NOMO-1 treated with DMSO at 0.1 percent for 48 hours (cell line): ENCODE data around the gene TMEM258.

Source experiments
- DNase-seq: peaks from one replicate; lab custom pipeline; 2025; ENCODE audit not compliant: unreplicated experiment; lab: John Stamatoyannopoulos, UW

Gene TMEM258

GRCh38 chr11:61777234-61778090 is 14.9 kb downstream of the TMEM258 start:
- DNase-seq: no peak

DNA sequence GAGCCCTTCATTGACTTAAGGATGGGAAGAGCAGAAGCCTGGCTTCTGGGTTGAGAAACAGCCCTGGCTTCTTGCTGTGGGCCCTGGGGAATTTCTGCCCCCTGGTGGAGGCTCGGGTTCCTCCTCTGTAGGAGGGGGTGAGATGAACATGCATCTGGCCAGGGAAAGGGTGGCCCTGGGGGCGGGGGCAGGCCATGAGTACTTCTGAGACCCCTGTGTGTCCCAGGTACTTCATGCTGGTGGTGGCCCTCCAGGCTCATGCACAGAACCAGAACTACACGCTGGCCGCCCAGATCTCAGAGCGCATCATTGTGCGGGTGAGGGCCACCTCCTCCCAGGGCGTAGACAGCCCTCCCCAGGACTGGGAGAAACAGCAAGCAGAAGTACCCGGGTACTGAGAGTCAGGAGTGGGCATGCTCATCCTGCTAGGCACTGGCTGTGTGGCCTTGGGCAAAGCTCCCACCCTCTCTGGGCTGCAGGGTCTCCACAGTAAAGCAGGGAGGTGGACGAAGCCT is 15.8 kb downstream of the TMEM258 start:
- peak; percentile 48 for DNase-seq

DNA sequence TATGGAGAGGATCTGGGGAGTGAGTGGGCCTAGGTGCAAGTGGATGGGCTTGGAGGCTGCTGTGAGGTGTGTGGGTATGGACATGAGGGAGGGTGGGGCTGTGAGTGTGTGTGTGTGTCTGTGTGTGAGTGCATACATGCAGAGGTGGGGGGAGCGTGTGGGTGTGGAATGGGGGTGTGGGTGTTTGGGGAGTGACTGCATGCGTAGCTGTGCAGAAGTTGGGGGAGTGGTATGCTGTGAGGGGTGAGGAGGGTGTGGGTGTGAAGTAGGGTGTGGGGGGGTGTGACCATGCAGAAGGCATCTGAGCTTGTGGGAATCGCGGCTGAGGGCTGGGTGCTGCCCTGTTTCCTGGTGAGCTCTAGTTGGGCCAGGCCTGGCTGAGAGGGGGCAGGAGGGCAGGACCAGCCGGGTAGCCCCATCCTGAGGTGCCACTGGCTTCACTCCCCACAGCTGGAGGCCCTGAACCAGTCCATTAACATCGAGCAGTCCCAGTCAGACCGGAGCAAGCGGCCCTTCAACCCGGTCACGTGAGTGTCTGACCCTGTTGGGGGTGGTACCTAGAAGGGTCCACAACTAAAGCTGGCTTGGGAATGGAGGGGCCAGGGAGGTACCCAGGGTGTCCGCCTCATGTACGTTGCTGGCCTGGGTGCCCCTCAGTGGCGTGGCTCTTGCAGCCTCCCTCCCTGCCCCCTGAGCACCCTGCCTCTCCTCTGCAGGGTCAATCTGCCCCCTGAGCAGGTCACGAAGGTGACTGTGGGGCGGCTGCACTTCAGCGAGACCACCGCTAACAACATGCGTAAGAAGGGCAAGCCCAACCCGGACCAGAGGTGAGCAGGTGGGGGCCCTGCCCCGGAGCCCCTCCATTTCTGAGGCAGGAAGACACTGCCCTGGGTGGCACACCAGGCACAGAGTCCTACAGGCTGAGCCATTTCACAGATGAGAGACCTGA is 16.5 kb downstream of the TMEM258 start:
- no peak for DNase-seq

DNA sequence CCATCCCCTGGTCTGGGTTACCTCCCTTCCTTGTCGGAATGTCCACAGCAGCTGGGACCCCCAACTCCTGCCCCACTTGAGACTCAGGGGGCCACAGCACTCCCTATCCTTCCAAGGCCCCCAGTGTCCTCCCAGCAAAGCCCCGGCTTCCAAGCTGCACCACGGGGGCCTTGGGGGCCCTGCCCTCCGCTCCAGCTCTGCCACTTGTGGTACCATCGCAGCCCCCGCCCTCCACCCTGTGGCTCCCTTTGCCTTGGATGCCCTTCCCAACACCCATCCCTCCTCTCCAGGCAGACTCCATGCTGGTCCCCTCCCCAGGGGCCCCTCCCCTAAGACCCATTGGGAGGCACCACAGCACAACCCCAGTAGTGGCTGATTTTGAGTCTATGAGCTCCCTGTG is 17.3 kb downstream of the TMEM258 start:
- no peak for DNase-seq

DNA sequence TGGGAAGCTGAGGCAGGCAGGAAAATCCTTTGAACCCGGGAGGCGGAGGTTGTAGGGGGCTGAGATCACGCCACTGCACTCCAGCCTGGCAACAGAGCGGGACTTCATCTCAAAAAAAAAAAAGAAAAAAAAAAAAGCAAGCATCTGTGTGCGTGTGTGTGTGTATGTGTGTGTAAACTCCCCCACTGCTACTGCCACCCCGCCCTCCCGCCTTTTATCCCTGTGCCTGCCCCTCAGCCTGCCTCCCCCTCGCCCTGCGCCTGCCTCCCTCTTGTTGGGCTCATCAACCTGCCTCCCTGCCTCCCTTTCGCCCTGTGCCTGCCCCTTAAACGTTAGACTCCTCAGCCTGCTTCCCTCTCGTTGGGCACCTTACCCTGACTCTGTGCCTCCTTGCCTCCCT is 18.0 kb downstream of the TMEM258 start:
- DNase-seq: no peak

DNA sequence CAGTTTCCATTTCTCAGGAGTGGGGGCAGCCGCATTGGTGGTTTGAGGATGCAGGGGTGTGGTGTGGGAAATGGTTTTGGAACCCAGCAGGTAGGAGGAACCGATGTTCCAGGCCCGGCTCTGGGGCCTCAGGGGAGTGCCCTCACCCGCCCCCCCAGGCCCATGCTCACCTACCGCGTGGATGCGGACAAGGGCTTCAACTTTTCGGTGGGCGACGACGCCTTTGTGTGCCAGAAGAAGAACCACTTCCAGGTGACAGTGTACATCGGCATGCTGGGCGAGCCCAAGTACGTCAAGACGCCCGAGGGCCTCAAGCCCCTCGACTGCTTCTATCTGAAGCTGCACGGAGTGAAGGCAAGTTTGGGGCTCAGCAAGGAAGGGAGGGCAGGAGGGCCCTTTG is 18.6 kb downstream of the TMEM258 start:
- no peak for DNase-seq

- DNase-seq: no peak
Measured at GRCh38 chr11:61773356-61773755, 19.0 kb downstream of the TMEM258 start.

DNA sequence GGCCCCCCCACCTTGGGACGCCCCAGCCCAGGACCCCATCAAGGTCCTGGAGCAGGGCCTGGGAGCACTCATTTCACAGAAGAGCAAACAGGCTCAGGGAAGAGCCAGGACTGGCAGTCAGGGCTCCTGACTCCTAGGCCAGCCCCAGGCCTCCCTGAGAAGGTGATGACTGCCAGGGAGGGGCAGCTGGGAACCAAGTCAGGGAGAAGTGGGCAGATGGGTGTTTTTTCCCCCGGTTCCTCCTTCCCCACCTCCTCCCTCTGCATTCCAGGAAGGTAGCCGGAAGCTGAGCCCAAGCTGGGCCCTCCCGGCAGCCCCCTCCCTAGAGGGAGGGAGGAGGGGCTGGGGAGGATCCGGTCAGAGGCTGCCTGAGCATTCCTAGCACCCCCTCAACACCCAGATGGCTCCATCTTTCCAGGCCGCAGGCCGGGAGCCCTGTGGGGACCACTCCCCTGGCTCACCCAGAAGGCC is 20.4 kb downstream of the TMEM258 start:
- no peak for DNase-seq

- no peak for DNase-seq
Measured at GRCh38 chr11:61771195-61771894, 21.1 kb downstream of the TMEM258 start.

DNA sequence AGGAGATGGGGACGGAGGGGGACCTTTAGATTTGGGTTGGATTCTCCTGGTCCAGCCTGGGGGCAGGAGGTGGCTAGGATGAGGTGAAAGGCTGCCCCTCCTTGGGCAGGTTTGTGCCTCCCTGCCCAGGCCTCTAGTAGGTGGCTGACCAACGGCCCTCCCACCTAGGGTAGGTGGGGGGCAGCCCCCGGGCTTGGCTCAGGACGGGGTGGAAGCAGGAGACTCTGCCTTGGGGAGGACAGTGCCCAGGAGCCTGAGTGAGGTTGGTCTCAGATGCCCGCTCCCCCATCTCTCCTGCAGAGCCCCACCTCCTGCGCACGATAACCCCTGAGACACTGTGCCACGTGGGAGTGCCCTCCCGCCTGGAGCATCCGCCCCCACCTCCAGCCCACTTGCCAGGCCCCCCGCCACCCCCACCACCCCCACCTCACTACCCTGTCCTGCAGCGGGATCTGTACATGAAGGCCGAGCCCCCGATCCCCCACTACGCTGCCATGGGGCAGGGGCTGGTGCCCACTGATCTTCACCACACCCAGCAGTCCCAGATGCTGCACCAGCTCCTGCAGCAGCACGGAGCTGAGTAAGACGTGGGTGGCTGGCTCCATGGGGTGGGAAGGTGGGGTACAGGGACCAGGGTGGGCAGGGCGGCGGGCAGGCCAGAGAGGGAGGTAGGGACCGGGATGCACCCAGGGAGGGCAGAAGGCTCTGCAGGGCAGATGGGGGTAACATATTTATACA is 22.3 kb downstream of the TMEM258 start:
- DNase-seq: no peak

GRCh38 chr11:61769169-61769920 is 23.1 kb downstream of the TMEM258 start:
- no peak for DNase-seq

GRCh38 chr11:61768376-61769076 is 23.9 kb downstream of the TMEM258 start:
- no peak for DNase-seq

DNA sequence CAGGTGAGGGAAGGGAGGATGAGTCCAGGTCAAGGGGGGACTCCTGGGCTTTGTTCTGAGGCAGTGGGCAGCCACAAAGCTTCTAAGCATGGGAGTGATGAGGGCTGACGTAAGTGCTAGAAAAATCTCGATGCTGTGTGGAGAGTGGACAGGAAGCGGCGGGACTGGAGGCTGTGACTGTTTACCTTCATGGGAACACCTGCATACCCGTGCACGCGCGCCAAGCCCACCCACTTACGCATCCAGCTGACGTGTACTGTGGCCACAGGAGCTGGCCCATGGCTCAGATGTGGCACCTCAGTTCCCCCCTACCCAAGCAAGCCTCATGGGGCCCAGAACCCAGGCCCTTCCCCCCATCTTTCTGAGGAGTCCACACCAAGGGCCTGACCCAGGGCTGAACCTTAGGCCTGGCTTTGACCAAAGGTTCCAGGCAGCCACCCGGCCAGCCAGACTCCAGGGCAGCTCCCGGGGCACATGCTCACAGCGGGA is 26.0 kb downstream of the TMEM258 start:
- no peak for DNase-seq

GRCh38 chr11:61765550-61766253 is 26.7 kb downstream of the TMEM258 start:
- DNase-seq: no peak

DNA sequence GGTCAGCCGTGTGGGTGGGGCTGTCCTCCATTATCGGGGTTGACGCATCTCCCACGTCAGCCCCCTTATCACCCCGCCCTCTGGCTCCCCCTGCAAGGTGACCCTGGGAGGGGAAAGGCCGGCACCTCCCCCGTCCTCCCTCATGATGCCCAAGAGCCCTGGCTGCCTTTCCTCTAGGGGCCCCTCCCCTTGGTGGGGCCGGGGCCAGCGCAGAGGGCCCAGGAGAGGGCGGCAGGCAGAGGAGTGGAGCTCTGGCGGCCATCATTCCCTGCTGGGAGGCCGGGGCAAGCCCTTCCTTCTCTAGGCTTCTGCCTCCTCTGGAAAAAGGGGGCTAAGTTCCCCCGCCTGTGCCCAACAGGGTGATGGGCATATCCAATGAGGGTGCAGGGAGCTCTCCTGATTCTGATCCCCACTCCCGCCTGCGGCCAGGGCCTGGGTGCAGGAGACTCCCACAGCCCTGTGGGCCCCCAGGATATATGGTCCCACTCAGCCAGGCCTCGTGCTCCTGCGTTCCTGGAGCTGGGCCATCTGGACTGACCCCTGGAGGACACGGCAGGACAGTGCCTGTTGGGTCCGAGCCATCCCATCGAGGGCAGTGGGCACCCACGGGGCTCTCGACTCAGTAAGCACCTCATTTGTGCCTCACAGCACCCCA is 27.7 kb downstream of the TMEM258 start:
- DNase-seq: no peak

- DNase-seq: no peak
Measured at GRCh38 chr11:61763930-61764605, 28.3 kb downstream of the TMEM258 start.

DNA sequence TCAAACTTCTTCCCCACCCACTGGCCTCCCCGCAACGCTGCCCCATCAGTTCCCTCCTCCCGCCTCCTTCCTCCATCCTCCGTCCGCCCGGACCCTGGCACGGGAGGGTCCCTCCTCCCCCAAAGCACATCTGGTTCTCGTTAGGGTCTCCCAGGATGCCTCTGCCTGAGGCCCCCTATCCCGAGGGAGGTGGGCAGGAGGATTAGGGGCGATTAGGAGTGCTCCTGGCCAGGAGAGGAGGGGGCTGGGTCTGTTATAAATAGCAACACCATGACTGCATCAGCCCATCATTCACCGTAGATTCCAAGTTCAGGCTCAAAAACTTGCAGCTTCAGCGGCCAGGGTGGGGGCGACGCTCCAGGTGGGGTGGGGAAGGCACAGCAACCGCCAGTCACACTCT is 29.6 kb downstream of the TMEM258 start:
- DNase-seq: no peak
